Erythroblast (primary cell): ENCODE data around the gene SMURF1.

ENCODE experiments used
- GATA1 ChIP-seq: IDR thresholded peaks from 2 replicates; pipeline ENCODE4 v1.6.1; 2011; ENCODE audit warnings: low read depth, mild to moderate bottlenecking, control low read depth, low read length, moderate library complexity
- POLR2A ChIP-seq: IDR thresholded peaks from 2 replicates; pipeline ENCODE4 v1.6.1; 2011; ENCODE audit warnings: mild to moderate bottlenecking, low read length

DNA sequence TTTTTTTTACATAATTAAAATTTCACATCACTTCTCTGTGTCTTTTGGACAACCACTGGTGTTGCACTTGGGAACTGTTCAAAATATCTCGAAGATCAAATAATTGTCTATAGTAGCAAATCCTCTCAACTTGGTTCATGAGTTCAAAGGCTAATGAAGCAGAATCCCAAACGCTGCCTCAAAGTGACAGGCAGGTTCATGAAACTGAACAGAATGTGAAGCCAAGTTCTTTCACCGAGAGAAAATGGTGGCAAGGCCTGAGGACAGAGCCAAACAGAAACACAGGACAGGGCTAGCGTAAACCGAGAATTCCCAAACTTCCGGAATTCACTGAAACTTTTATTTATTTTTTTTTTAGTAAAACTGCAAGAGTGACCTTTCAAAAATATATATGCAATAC, 21.1 kb downstream of the SMURF1 start:
- TF ChIP-seq POLR2A = no peak
- TF ChIP-seq GATA1 = no peak
